HepG2 (cell line): Measurements from ENCODE around the gene OR13C4.

Experiments
- ATF1 ChIP-seq: IDR thresholded peaks from 2 replicates; pipeline ENCODE4 v1.6.1; 2016; ENCODE audit warnings: mild to moderate bottlenecking, control low read depth
- TBL1XR1 ChIP-seq: fragments of 150-350 bp; IDR thresholded peaks from 2 replicates; pipeline ENCODE4 v1.6.1; 2014; ENCODE audit warnings: borderline replicate concordance, low read length; ENCODE audit not compliant: partially characterized antibody
- ZKSCAN1 ChIP-seq: fragments of 150-350 bp; IDR thresholded peaks from 2 replicates; pipeline ENCODE4 v1.6.1; 2014; ENCODE audit warnings: low read length
- ZNF766 ChIP-seq: sonication (generic); formaldehyde crosslinking; IDR thresholded peaks from 2 replicates; pipeline ENCODE4 v1.5.0; 2020; ENCODE audit warnings: missing genetic modification reagents, borderline replicate concordance
- TF ChIP-seq, protein P1 (sequence below): sonication (generic); formaldehyde crosslinking; IDR thresholded peaks from 2 replicates; pipeline ENCODE4 v1.5.0; 2020; ENCODE audit warnings: missing genetic modification reagents

DNA sequence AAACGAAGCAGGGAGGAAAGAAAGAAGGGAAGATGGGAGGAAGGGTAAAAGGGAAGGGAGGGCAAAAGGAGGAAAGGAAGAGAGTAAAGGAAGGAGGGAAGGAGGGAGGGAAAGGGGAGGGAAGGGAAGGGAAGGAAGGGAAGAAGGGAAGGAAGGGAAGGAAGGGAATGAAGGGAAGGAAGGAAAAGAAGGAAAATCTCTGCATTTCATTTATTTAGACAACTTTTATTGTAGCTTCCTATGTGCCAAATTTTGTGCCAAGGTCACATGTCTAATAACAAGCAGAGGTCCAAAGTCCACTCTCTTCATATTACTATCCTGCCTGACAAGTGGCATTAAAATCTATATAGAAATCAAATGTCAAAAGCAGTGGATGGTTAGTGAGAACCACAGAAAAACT, 12.3 kb upstream of the OR13C4 start:
- TF ChIP-seq ATF1 (CRISPR knock-in tag) = no peak
- no peak for TF ChIP-seq ZKSCAN1
- no peak for TF ChIP-seq TBL1XR1
- TF ChIP-seq ZNF766 (CRISPR knock-in tag) = no peak
- TF ChIP-seq, protein P1, sequence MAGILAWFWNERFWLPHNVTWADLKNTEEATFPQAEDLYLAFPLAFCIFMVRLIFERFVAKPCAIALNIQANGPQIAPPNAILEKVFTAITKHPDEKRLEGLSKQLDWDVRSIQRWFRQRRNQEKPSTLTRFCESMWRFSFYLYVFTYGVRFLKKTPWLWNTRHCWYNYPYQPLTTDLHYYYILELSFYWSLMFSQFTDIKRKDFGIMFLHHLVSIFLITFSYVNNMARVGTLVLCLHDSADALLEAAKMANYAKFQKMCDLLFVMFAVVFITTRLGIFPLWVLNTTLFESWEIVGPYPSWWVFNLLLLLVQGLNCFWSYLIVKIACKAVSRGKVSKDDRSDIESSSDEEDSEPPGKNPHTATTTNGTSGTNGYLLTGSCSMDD (CRISPR knock-in tag) = no peak
